CD4-positive, alpha-beta T cell (primary cell): ENCODE measurements around the gene SLC8A2. TPM values are rescaled to one million over a fixed set of nuclear protein-coding genes. Genes with fewer than 3 reads are reported as not detected.

Experiments used
- ATAC-seq: fragments of 200-7000 bp; cut with Tn5 transposase; one replicate; pipeline ENCODE4 v1.10.0; 2022; ENCODE audit warnings: mild to moderate bottlenecking; ENCODE audit not compliant: poor library complexity
- CTCF ChIA-PET: fragments of 350-600 bp; sonication (Branson Sonifier 250); formaldehyde crosslinking; loops from one replicate; lab custom pipeline; 2021; ENCODE audit warnings: antibody characterized with exemption, inconsistent platforms; lab: Charles Lee
- POLR2A ChIA-PET: fragments of 350-600 bp; sonication (Branson Sonifier 250); formaldehyde crosslinking; loops from one replicate; lab custom pipeline; 2021; ENCODE audit warnings: antibody characterized with exemption, inconsistent platforms; lab: Charles Lee
- DNase-seq, 14 experiments: peaks; one replicate each; pipeline ENCODE4 v3.0.0-alpha.2; 2013 to 2020; ENCODE audit warnings: mixed read lengths in 2 of 14
- H3K27ac ChIP-seq, 2 donors: one replicate each; pipeline versions ENCODE4 v1.5.1 to v1.7.0; 2013; ENCODE audit warnings: low read length in 2 of 2, low read depth in 1 of 2, mild to moderate bottlenecking in 1 of 2
- H3K27me3 ChIP-seq, 2 experiments: 1 replicate in 1 of 2; 2 replicates in 1 of 2; pipeline versions ENCODE4 v1.6.1 to v1.7.0; 2013; ENCODE audit warnings: low read length in 2 of 2, control low read depth in 1 of 2, mild to moderate bottlenecking in 1 of 2, moderate library complexity in 1 of 2; ENCODE audit not compliant: insufficient read depth in 2 of 2, control insufficient read depth in 1 of 2
- H3K36me3 ChIP-seq: one replicate; pipeline ENCODE4 v1.6.1; 2013; ENCODE audit warnings: low read length, control low read depth; ENCODE audit not compliant: insufficient read depth
- H3K4me1 ChIP-seq: one replicate; pipeline ENCODE4 v1.6.1; 2013; ENCODE audit warnings: low read length, control low read depth; ENCODE audit not compliant: insufficient read depth
- H3K4me3 ChIP-seq: one replicate; pipeline ENCODE4 v1.5.1; 2013; ENCODE audit warnings: mild to moderate bottlenecking, low read length, moderate library complexity
- H3K9me3 ChIP-seq, 2 experiments: 1 replicate in 1 of 2; 2 replicates in 1 of 2; pipeline versions ENCODE4 v1.6.1 to v1.7.0; 2013; ENCODE audit warnings: low read length in 2 of 2, mild to moderate bottlenecking in 2 of 2, control low read depth in 1 of 2, moderate library complexity in 1 of 2; ENCODE audit not compliant: control insufficient read depth in 1 of 2, insufficient read depth in 1 of 2
- H3K27ac Mint-ChIP-seq: one replicate; pipeline ENCODE4 v1.8.0; 2020; ENCODE audit warnings: mixed read lengths
- H3K27me3 Mint-ChIP-seq: one replicate; pipeline ENCODE4 v1.8.0; 2021; ENCODE audit warnings: mixed read lengths
- H3K36me3 Mint-ChIP-seq: one replicate; pipeline ENCODE4 v1.8.0; 2021; ENCODE audit warnings: low read depth, mixed read lengths
- H3K4me1 Mint-ChIP-seq: one replicate; pipeline ENCODE4 v1.8.0; 2021; ENCODE audit warnings: low read depth, mixed read lengths
- H3K4me3 Mint-ChIP-seq: one replicate; pipeline ENCODE4 v1.8.0; 2020; ENCODE audit warnings: mild to moderate bottlenecking, mixed read lengths
- H3K9me3 Mint-ChIP-seq: one replicate; pipeline ENCODE4 v1.8.0; 2020; ENCODE audit warnings: mixed read lengths
- CTCF ChIP-seq: fragments of 200-600 bp; IDR thresholded peaks from one replicate; pipeline ENCODE4 v1.8.0; 2022; ENCODE audit warnings: antibody characterized with exemption, mild to moderate bottlenecking
- intact Hi-C, 2 experiments: fragments of 100-400 bp; cut with DNase I in 1 of 2; cut with micrococcal nuclease in 1 of 2; formaldehyde crosslinking; loops; one replicate each; pipeline versions ENCODE4 v1.15.1 to v1.9.0; 2023 to 2025; cut with DNase I, micrococcal nuclease
- total RNA-seq, 174 experiments: library from RNA in 2 of 174; stranded (reverse) in 2 of 174; gene quantifications; one replicate each; pipeline ENCODE4 v1.2.3 and lab custom pipeline; 2021 to 2026

SLC8A2 gene
- total RNA-seq, 2 experiments from 2014 or later: not detected

- Histone ChIP-seq H3K27me3 (no peaks in the 10 kb centered on the region), H3K27ac (no peak overlapping the region), H3K4me1 (peaks cover 2% of the 10 kb centered on the region), H3K9me3 (no peaks in the 10 kb centered on the region), H3K4me3 (no peak overlapping the region), H3K36me3 (peaks cover 78% of the 10 kb centered on the region)
- intact Hi-C loops: no loop called here
- peaks cover 16% of the 10 kb centered on the region for H3K4me1 Mint-ChIP-seq
- ATAC-seq (no peak), DNase-seq (no peak)
- peaks cover 71% of the 10 kb centered on the region for H3K36me3 Mint-ChIP-seq
- ChIA-PET CTCF (interaction anchor here (2.3 kb wide), 1 partner anchor 14 kb away, joined by 5 read pairs; the partner anchor contains the start of gene KPTN), POLR2A (no interaction called here)
- no peak overlapping the region for H3K27ac Mint-ChIP-seq
- TF ChIP-seq CTCF: no peak
- H3K9me3 Mint-ChIP-seq: no peaks in the 10 kb centered on the region
- H3K4me3 Mint-ChIP-seq: no peak overlapping the region
- no peaks in the 10 kb centered on the region for H3K27me3 Mint-ChIP-seq
Measured at GRCh38 chr19:47497821-47498520, 26.3 kb upstream of the SLC8A2 start.

GRCh38 chr19:47497050-47497766, 25.5 kb upstream of the SLC8A2 start:
- H3K4me3 Mint-ChIP-seq: no peak overlapping the region
- H3K27me3 ChIP-seq: no peaks in the 10 kb centered on the region
- peaks cover 16% of the 10 kb centered on the region for H3K4me1 Mint-ChIP-seq
- H3K9me3 ChIP-seq: no peaks in the 10 kb centered on the region
- POLR2A ChIA-PET: no interaction called here
- H3K27me3 Mint-ChIP-seq: no peaks in the 10 kb centered on the region
- ATAC-seq: no peak
- H3K27ac Mint-ChIP-seq: no peak overlapping the region
- no peak overlapping the region for H3K4me3 ChIP-seq
- no peak overlapping the region for H3K27ac ChIP-seq
- intact Hi-C loops: no loop called here
- H3K36me3 ChIP-seq: peaks cover 78% of the 10 kb centered on the region
- TF ChIP-seq CTCF: no peak
- no peaks in the 10 kb centered on the region for H3K9me3 Mint-ChIP-seq
- H3K36me3 Mint-ChIP-seq: peaks cover 70% of the 10 kb centered on the region
- H3K4me1 ChIP-seq: peaks cover 2% of the 10 kb centered on the region
- DNase-seq: no peak
- CTCF ChIA-PET: interaction anchor here (2.3 kb wide), 1 partner anchor 13 kb away, joined by 5 read pairs; the partner anchor contains the start of gene KPTN

GRCh38 chr19:47495478-47496372, 24.0 kb upstream of the SLC8A2 start:
- ATAC-seq (no peak), DNase-seq (no peak)
- Histone ChIP-seq H3K4me1 (peaks cover 2% of the 10 kb centered on the region), H3K9me3 (no peaks in the 10 kb centered on the region), H3K27me3 (no peaks in the 10 kb centered on the region), H3K27ac (no peak overlapping the region), H3K4me3 (no peak overlapping the region), H3K36me3 (peaks cover 81% of the 10 kb centered on the region)
- Mint-ChIP-seq H3K27me3 (no peaks in the 10 kb centered on the region), H3K4me1 (peaks cover 10% of the 10 kb centered on the region), H3K4me3 (no peak overlapping the region), H3K36me3 (peaks cover 74% of the 10 kb centered on the region), H3K9me3 (no peaks in the 10 kb centered on the region), H3K27ac (peak overlapping the region; percentile 64)
- POLR2A ChIA-PET: interaction anchor here (0.8 kb wide), 2 partner anchors 20 to 115 kb away, joined by 3 read pairs; partner anchors contain the start of gene NAPA
- no peak for TF ChIP-seq CTCF
- intact Hi-C loops: no loop called here
- CTCF ChIA-PET: no interaction called here
